K562 (cell line): ENCODE measurements around the gene ZNF791. TPM values are rescaled to one million over a fixed set of nuclear protein-coding genes. Genes with fewer than 3 reads are reported as not detected.

ENCODE experiments used
- ATAC-seq: fragments of 200-7000 bp; cut with Tn5 transposase; 3 replicates; pipeline ENCODE4 v1.9.1; 2020; ENCODE audit warnings: moderate library complexity
- BruUV-seq: library from RNA; stranded (reverse); fragments of 400-500 nt; replicated peaks from 2 replicates; lab custom pipeline; 2021; lab: Mats Ljungman, UMichigan
- CTCF ChIA-PET: fragments of 300-600 bp; formaldehyde crosslinking; extraction: SDS; loops from one replicate; lab custom pipeline; 2021; ENCODE audit warnings: low intra/inter-chr PET ratio; lab: Yijun Ruan, JAX
- POLR2A ChIA-PET: fragments of 300-600, 350-650 bp; sonication (Branson Sonifier 250); formaldehyde crosslinking; extraction: SDS; loops from one replicate; lab custom pipeline; 2021; ENCODE audit warnings: antibody characterized with exemption, inconsistent platforms; lab: Yijun Ruan, JAX
- DNase-seq, 4 experiments: peaks; one replicate each; pipeline versions ENCODE4 v3.0.0 to v3.0.0-alpha.2; 2011 to 2018; ENCODE audit warnings: low spot score in 3 of 4, mixed read lengths in 3 of 4; ENCODE audit errors: extremely low read depth in 1 of 4
- FAIRE-seq: peaks from 2 replicates; lab custom pipeline; 2011; peaks lifted over from hg19 to GRCh38; lab: Jason Lieb, UNC
- H2AFZ ChIP-seq: 2 replicates; pipeline ENCODE4 v1.6.0; 2011; ENCODE audit warnings: low read depth, low read length, control low read depth, inconsistent platforms
- H3K27ac ChIP-seq: fragments of 200-600 bp; 3 replicates; pipeline ENCODE4 v1.8.0; 2011; ENCODE audit warnings: low read depth, mild to moderate bottlenecking, control low read depth, inconsistent platforms, low read length, moderate library complexity, mixed read lengths; ENCODE audit errors: extremely low read depth
- H3K27me3 ChIP-seq, 2 experiments: fragments of 300-600 bp in 1 of 2; 2 replicates in 1 of 2; 3 replicates in 1 of 2; pipeline versions ENCODE4 v1.6.0 to v1.8.0; 2011; ENCODE audit warnings: inconsistent platforms in 2 of 2, low read length in 2 of 2, mild to moderate bottlenecking in 1 of 2, mixed read lengths in 1 of 2, moderate library complexity in 1 of 2; ENCODE audit not compliant: control insufficient read depth in 2 of 2, insufficient read depth in 2 of 2
- H3K36me3 ChIP-seq: fragments of 300-600 bp; 3 replicates; pipeline ENCODE4 v1.8.0; 2011; ENCODE audit warnings: mild to moderate bottlenecking, low read length, inconsistent platforms; ENCODE audit not compliant: control insufficient read depth, insufficient read depth
- H3K4me1 ChIP-seq, 2 experiments: fragments of 200-600 bp in 1 of 2; replicated peaks in 1 of 2; 2 replicates in 1 of 2; 3 replicates in 1 of 2; pipeline versions ENCODE4 v1.5.1 to v1.8.0; 2011; ENCODE audit warnings: inconsistent platforms in 2 of 2, low read length in 2 of 2, mild to moderate bottlenecking in 1 of 2, mixed read lengths in 1 of 2, moderate library complexity in 1 of 2; ENCODE audit not compliant: control insufficient read depth in 2 of 2, insufficient read depth in 2 of 2
- H3K4me2 ChIP-seq: 2 replicates; pipeline ENCODE4 v1.6.1; 2011; ENCODE audit warnings: low read length, control low read depth, inconsistent platforms, mixed read lengths; ENCODE audit not compliant: insufficient read depth
- H3K4me3 ChIP-seq: fragments of 200-600 bp; sonication (generic), shearing (Covaris generic); 2 replicates; pipeline ENCODE4 v1.5.1; 2016; ENCODE audit warnings: control low read depth, inconsistent platforms
- H3K79me2 ChIP-seq: fragments of 200-600 bp; 3 replicates; pipeline ENCODE4 v1.8.0; 2011; ENCODE audit warnings: low read length, inconsistent platforms; ENCODE audit not compliant: control insufficient read depth, insufficient read depth
- H3K9ac ChIP-seq, 2 experiments: 2 replicates each; pipeline versions ENCODE4 v1.6.0 to v1.6.1; 2011; ENCODE audit warnings: low read depth in 2 of 2, low read length in 2 of 2, control low read depth in 1 of 2, inconsistent platforms in 1 of 2, mild to moderate bottlenecking in 1 of 2, mixed read lengths in 1 of 2; ENCODE audit not compliant: insufficient read depth in 1 of 2
- H3K9me1 ChIP-seq: one replicate; pipeline ENCODE4 v1.6.0; 2011; ENCODE audit warnings: inconsistent platforms, mild to moderate bottlenecking, low read length, moderate library complexity; ENCODE audit not compliant: control insufficient read depth, insufficient read depth
- H3K9me3 ChIP-seq: replicated peaks from 2 replicates; pipeline ENCODE4 v1.5.1; 2011; ENCODE audit warnings: low read depth, low read length, inconsistent platforms; ENCODE audit not compliant: control insufficient read depth, insufficient read depth
- H4K20me1 ChIP-seq: replicated peaks from 2 replicates; pipeline ENCODE4 v1.6.1; 2011; ENCODE audit warnings: low read length, inconsistent platforms, mixed read lengths; ENCODE audit not compliant: control insufficient read depth, insufficient read depth
- E2F3 ChIP-seq: fragments of 250-450 bp; sonication (Bioruptor Pico); IDR thresholded peaks from 2 replicates; pipeline ENCODE4 v1.4.0; 2020; ENCODE audit warnings: mild to moderate bottlenecking
- POLR2AphosphoS2 ChIP-seq: IDR thresholded peaks from 2 replicates; pipeline ENCODE4 v1.6.1; 2012; ENCODE audit warnings: low read length, improper control_type of control experiment
- POLR2AphosphoS5 ChIP-seq: IDR thresholded peaks from 2 replicates; pipeline ENCODE4 v1.6.1; 2011; ENCODE audit warnings: mild to moderate bottlenecking, low read depth, low read length, moderate library complexity; ENCODE audit not compliant: control insufficient read depth, insufficient read depth
- PRDM10 ChIP-seq: fragments of 450-650 bp; IDR thresholded peaks from 2 replicates; pipeline ENCODE4 v1.6.1; 2018; ENCODE audit not compliant: partially characterized antibody
- YY1 ChIP-seq, 3 experiments: IDR thresholded peaks; 2 replicates each; pipeline ENCODE4 v1.6.1; 2011; ENCODE audit warnings: low read length in 2 of 3, mild to moderate bottlenecking in 2 of 3, moderate library complexity in 2 of 3, borderline replicate concordance in 1 of 3, control low read depth in 1 of 3, low read depth in 1 of 3; ENCODE audit not compliant: insufficient read depth in 3 of 3, insufficient replicate concordance in 2 of 3, control insufficient read depth in 1 of 3, insufficient read length in 1 of 3; ENCODE audit errors: extremely low read depth in 1 of 3
- ZBTB8A ChIP-seq: fragments of 450-650 bp; IDR thresholded peaks from 2 replicates; pipeline ENCODE4 v1.6.1; 2018; ENCODE audit warnings: mild to moderate bottlenecking, moderate library complexity; ENCODE audit not compliant: partially characterized antibody
- ZBTB9 ChIP-seq: fragments of 450-650 bp; formaldehyde crosslinking; IDR thresholded peaks from 2 replicates; pipeline ENCODE4 v1.4.0; 2020; ENCODE audit warnings: mild to moderate bottlenecking, moderate library complexity
- ZNF3 ChIP-seq: fragments of 250-450 bp; sonication (Bioruptor Pico); IDR thresholded peaks from 2 replicates; pipeline ENCODE4 v1.5.0; 2021; ENCODE audit warnings: mild to moderate bottlenecking, moderate library complexity
- WGBS: fragments of 100-300 bp; shearing (Covaris generic); methylation state at CpG from one replicate; pipeline ENCODE4 v1.1.6; 2016; ENCODE audit warnings: low coverage, mixed read lengths; ENCODE audit not compliant: insufficient coverage; ENCODE audit errors: missing lambda C conversion rate; 5-methylcytosine and 5-hydroxymethylcytosine counted together
- in situ Hi-C: fragments of 300-500 bp; cut with MboI; formaldehyde crosslinking; loops from 4 replicates; pipeline ENCODE4 v1.15.0; 2018; ENCODE audit warnings: inconsistent platforms, mixed read lengths
- intact Hi-C: fragments of 100-400 bp; cut with micrococcal nuclease; formaldehyde crosslinking; loops from 2 replicates; pipeline ENCODE4 v1.14.2; 2022
- polyA plus RNA-seq, 8 experiments: library from polyadenylated mRNA; depleted of rRNA in 4 of 8; stranded (reverse) in 5 of 8; unstranded in 3 of 8; fragments of >200 nt; fragmentation: Nextera tagmentation in 2 of 8; fragmentation: Illumina TruSeq in 1 of 8; extraction: Ambion mirVana in 2 of 8; extraction: Trizol in 1 of 8; gene quantifications; 2 replicates each; pipeline versions ENCODE4 v1.2.1 to v1.2.3, GENCODE V29; 2011 to 2014; ENCODE audit warnings: inconsistent platforms in 1 of 8, missing spikeins in 1 of 8
- total RNA-seq, 7 experiments: library from RNA; depleted of rRNA in 6 of 7; stranded (reverse); fragments of >200 nt in 6 of 7; fragmentation: Illumina TruSeq in 2 of 7; extraction: Trizol in 2 of 7; gene quantifications; 2 replicates each; pipeline versions ENCODE4 v1.2.1 to v1.2.3, GENCODE V29; 2011 to 2021; ENCODE audit warnings: low replicate concordance in 1 of 7
- TF ChIP-seq, protein P1 (sequence below): sonication (generic); formaldehyde crosslinking; IDR thresholded peaks from 2 replicates; pipeline ENCODE4 v1.8.0; 2022; ENCODE audit warnings: mild to moderate bottlenecking, missing genetic modification reagents
- TF ChIP-seq, protein P2 (sequence below): sonication (generic); formaldehyde crosslinking; IDR thresholded peaks from 2 replicates; pipeline ENCODE4 v1.8.1; 2023; ENCODE audit warnings: mild to moderate bottlenecking, missing genetic modification reagents

Gene ZNF791
- total and polyA plus RNA-seq, 9 of the 15 experiments (the other 6 are each of a cell fraction or from before 2014, with no cell fraction given), result 7.8 to 22.7 (median 13.1) TPM

- Histone ChIP-seq H3K4me1 (peaks cover 18 to 51% of the 10 kb centered on the region in 2 experiments; a peak in 4 of 5 replicates), H3K4me2 (peak overlapping the region; percentile 88), H3K9ac (peak overlapping the region; percentile 88 to 100), H3K36me3 (peaks cover 43% of the 10 kb centered on the region; the same call in 2 of the 3 replicates), H3K27ac (peak overlapping the region; percentile 94), H3K27me3 (no peaks in the 10 kb centered on the region), H3K9me1 (no peaks in the 10 kb centered on the region), H3K4me3 (peak overlapping the region; percentile 74), H2AFZ (peak overlapping the region; percentile 98), H3K79me2 (peaks cover 34% of the 10 kb centered on the region), H4K20me1 (peaks cover 5% of the 10 kb centered on the region; the same call in 1 of the 2 replicates), H3K9me3 (no peaks in the 10 kb centered on the region)
- ChIA-PET POLR2A (interaction anchor here (0.8 to 4.7 kb wide), 3 partner anchors 10 to 125 kb away, joined by 3 to 39 read pairs (median 3); partner anchors contain the start of gene DHPS), CTCF (interaction anchor here (0.7 kb wide), 1 partner anchor 608 kb away, joined by 3 read pairs; no protein-coding TSS in a partner anchor)
- BruUV-seq, result no TSS peak
- FAIRE-seq (peak; percentile 26), DNase-seq (no peak), ATAC-seq (no peak)
- in situ Hi-C loops (loop anchor here (5.0 to 10.0 kb wide), 2 partner anchors 108 to 466 kb away; no protein-coding TSS in a partner anchor), intact Hi-C loops (no loop called here)
- WGBS, result 21% methylated on average over 25 of the region's 26 CpGs
- TF ChIP-seq, protein P1, sequence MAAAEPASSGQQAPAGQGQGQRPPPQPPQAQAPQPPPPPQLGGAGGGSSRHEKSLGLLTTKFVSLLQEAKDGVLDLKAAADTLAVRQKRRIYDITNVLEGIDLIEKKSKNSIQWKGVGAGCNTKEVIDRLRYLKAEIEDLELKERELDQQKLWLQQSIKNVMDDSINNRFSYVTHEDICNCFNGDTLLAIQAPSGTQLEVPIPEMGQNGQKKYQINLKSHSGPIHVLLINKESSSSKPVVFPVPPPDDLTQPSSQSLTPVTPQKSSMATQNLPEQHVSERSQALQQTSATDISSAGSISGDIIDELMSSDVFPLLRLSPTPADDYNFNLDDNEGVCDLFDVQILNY, result no peak
- TF ChIP-seq, protein P2, sequence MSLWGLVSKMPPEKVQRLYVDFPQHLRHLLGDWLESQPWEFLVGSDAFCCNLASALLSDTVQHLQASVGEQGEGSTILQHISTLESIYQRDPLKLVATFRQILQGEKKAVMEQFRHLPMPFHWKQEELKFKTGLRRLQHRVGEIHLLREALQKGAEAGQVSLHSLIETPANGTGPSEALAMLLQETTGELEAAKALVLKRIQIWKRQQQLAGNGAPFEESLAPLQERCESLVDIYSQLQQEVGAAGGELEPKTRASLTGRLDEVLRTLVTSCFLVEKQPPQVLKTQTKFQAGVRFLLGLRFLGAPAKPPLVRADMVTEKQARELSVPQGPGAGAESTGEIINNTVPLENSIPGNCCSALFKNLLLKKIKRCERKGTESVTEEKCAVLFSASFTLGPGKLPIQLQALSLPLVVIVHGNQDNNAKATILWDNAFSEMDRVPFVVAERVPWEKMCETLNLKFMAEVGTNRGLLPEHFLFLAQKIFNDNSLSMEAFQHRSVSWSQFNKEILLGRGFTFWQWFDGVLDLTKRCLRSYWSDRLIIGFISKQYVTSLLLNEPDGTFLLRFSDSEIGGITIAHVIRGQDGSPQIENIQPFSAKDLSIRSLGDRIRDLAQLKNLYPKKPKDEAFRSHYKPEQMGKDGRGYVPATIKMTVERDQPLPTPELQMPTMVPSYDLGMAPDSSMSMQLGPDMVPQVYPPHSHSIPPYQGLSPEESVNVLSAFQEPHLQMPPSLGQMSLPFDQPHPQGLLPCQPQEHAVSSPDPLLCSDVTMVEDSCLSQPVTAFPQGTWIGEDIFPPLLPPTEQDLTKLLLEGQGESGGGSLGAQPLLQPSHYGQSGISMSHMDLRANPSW (CRISPR knock-in tag), result no peak
- TF ChIP-seq PRDM10, result peak; percentile 73
- TF ChIP-seq YY1 (IDR thresholded peaks at IDR 0.05; ENCODE audit: borderline replicate concordance in 1 of 3, control insufficient read depth in 1 of 3, extremely low read depth in 1 of 3, insufficient read depth in 3 of 3, insufficient read length in 1 of 3, insufficient replicate concordance in 2 of 3, low read depth in 1 of 3, low read length in 2 of 3), result no peak
- TF ChIP-seq ZBTB8A, result no peak
- peak; percentile 47; the same call in 1 of the 2 replicates for TF ChIP-seq POLR2AphosphoS2
- TF ChIP-seq ZNF3 (CRISPR knock-in tag), result no peak
- peak; percentile 41; the same call in 1 of the 2 replicates for TF ChIP-seq POLR2AphosphoS5
- TF ChIP-seq ZBTB9 (CRISPR knock-in tag), result peak; percentile 58; the same call in 1 of the 2 replicates
- 0 out of 2 replicates have a peak, but pooled peaks have one; percentile 7 for TF ChIP-seq E2F3 (CRISPR knock-in tag)
These were observed 59.6 kb downstream of the ZNF791 start for GRCh38 chr19:12670159-12670928.
